ENCODE results near the gene SNUPN.
A peak's percentile ranks its signal among the peaks of the same experiment; 100 is the strongest.

The SNUPN gene

GRCh38 chr15:75625542-75626347 lies at the start of gene SNUPN:
TSS of gene SNUPN (minus strand) at chr15:75625725. CDS start at chr15:75621051, 4,674 bp downstream.
- Histone ChIP-seq H2AFZ (ENCODE audit: low read length) (peak within 1 kb of the TSS; percentile 75), H3F3A (ENCODE audit: insufficient read depth, low read length) (peaks cover 7% of the 10 kb centered on the region; the same call in 1 of the 2 replicates), H3K36me3 (replicated peaks; ENCODE audit: insufficient read depth, low read length) (no peaks in the 10 kb centered on the region), H3K4me3 (ENCODE audit: low read length) (peak within 1 kb of the TSS; percentile 73), H3K4me2 (ENCODE audit: low read depth, low read length) (peak within 1 kb of the TSS; percentile 62), H3K9me3 (replicated peaks; ENCODE audit: insufficient read depth, low read length) (no peaks in the 10 kb centered on the region), H3K27me3 (replicated peaks; ENCODE audit: insufficient read depth, low read length) (no peaks in the 10 kb centered on the region), H3K9ac (ENCODE audit: low read length) (peak within 1 kb of the TSS; percentile 80), H3K9me2 (replicated peaks; ENCODE audit: insufficient read depth, low read length) (no peaks in the 10 kb centered on the region), H3K79me2 (ENCODE audit: low read length) (no peaks in the 10 kb centered on the region), H4K20me1 (ENCODE audit: insufficient read depth, low read length) (no peaks in the 10 kb centered on the region), H3K4me1 (ENCODE audit: low read length) (peaks cover 5% of the 10 kb centered on the region; the same call in 1 of the 2 replicates), H3K27ac (ENCODE audit: low read length) (peak within 1 kb of the TSS; percentile 71)
- peak; percentile 96 for DNase-seq
- TF ChIP-seq EZH2phosphoT487 (IDR thresholded peaks at IDR 0.05; ENCODE audit: low read length), result no peak
- TF ChIP-seq EZH2 (optimal IDR thresholded peaks at IDR 0.05; ENCODE audit: low read depth, low read length), result no peak

- no peak overlapping the region for H3K4me2 ChIP-seq (ENCODE audit: low read depth, low read length)
- H3K9me3 ChIP-seq (replicated peaks; ENCODE audit: insufficient read depth, low read length), result no peaks in the 10 kb centered on the region
- TF ChIP-seq CTCF (IDR thresholded peaks at IDR 0.05; ENCODE audit: low read length) (no peak), EZH2phosphoT487 (IDR thresholded peaks at IDR 0.05; ENCODE audit: low read length) (no peak), EZH2 (optimal IDR thresholded peaks at IDR 0.05; ENCODE audit: low read depth, low read length) (no peak)
- no peaks in the 10 kb centered on the region for H3K36me3 ChIP-seq (replicated peaks; ENCODE audit: insufficient read depth, low read length)
- no peaks in the 10 kb centered on the region for H3K9me2 ChIP-seq (replicated peaks; ENCODE audit: insufficient read depth, low read length)
- H3K4me3 ChIP-seq (ENCODE audit: low read length), result no peak overlapping the region
- no peak overlapping the region for H3K27ac ChIP-seq (ENCODE audit: low read length)
- no peaks in the 10 kb centered on the region for H4K20me1 ChIP-seq (ENCODE audit: insufficient read depth, low read length)
- no peaks in the 10 kb centered on the region for H3K4me1 ChIP-seq (ENCODE audit: low read length)
- no peak overlapping the region for H3K9ac ChIP-seq (ENCODE audit: low read length)
- no peaks in the 10 kb centered on the region for H3K79me2 ChIP-seq (ENCODE audit: low read length)
- H2AFZ ChIP-seq (ENCODE audit: low read length), result no peak overlapping the region
- H3F3A ChIP-seq (ENCODE audit: insufficient read depth, low read length), result no peaks in the 10 kb centered on the region
- no peak for DNase-seq
- no peaks in the 10 kb centered on the region; the same call in 1 of the 2 replicates for H3K27me3 ChIP-seq (replicated peaks; ENCODE audit: insufficient read depth, low read length)
Observed at GRCh38 chr15:75674366-75674765, 48.8 kb upstream of the SNUPN start.

GRCh38 chr15:75673426-75674235 lies 48.1 kb upstream of the SNUPN start:
- DNase-seq, result no peak
- Histone ChIP-seq H3K4me1 (ENCODE audit: low read length) (no peaks in the 10 kb centered on the region), H2AFZ (ENCODE audit: low read length) (no peak overlapping the region), H3K79me2 (ENCODE audit: low read length) (no peaks in the 10 kb centered on the region), H3K27ac (ENCODE audit: low read length) (no peak overlapping the region), H3K9ac (ENCODE audit: low read length) (no peak overlapping the region), H3F3A (ENCODE audit: insufficient read depth, low read length) (no peaks in the 10 kb centered on the region), H3K9me3 (replicated peaks; ENCODE audit: insufficient read depth, low read length) (no peaks in the 10 kb centered on the region), H3K36me3 (replicated peaks; ENCODE audit: insufficient read depth, low read length) (no peaks in the 10 kb centered on the region), H3K4me2 (ENCODE audit: low read depth, low read length) (no peak overlapping the region), H3K4me3 (ENCODE audit: low read length) (no peak overlapping the region), H3K9me2 (replicated peaks; ENCODE audit: insufficient read depth, low read length) (no peaks in the 10 kb centered on the region), H3K27me3 (replicated peaks; ENCODE audit: insufficient read depth, low read length) (no peaks in the 10 kb centered on the region; the same call in 1 of the 2 replicates), H4K20me1 (ENCODE audit: insufficient read depth, low read length) (no peaks in the 10 kb centered on the region)
- TF ChIP-seq EZH2 (optimal IDR thresholded peaks at IDR 0.05; ENCODE audit: low read depth, low read length), result no peak
- TF ChIP-seq CTCF (IDR thresholded peaks at IDR 0.05; ENCODE audit: low read length), result no peak
- no peak for TF ChIP-seq EZH2phosphoT487 (IDR thresholded peaks at IDR 0.05; ENCODE audit: low read length)
